Lung (tissue), 12 donors: ENCODE results near the gene PPP2R5E. TPM values are rescaled to one million over a fixed set of nuclear protein-coding genes. Genes with fewer than 3 reads are reported as not detected.

ENCODE experiments used
- ATAC-seq: fragments of 200-7000 bp; cut with Tn5 transposase; one replicate; pipeline ENCODE4 v1.9.1; 2020; ENCODE audit warnings: moderate number of reproducible peaks; ENCODE audit not compliant: insufficient read depth, low FRiP score
- DNase-seq, 3 donors: peaks; one replicate each; pipeline ENCODE4 v3.0.0-alpha.2; 2013 to 2017
- H3K27ac ChIP-seq, 2 donors: one replicate each; pipeline ENCODE4 v1.5.1; 2013; ENCODE audit warnings: mild to moderate bottlenecking in 2 of 2, moderate library complexity in 2 of 2, control low read depth in 1 of 2, inconsistent platforms in 1 of 2, low read depth in 1 of 2, low read length in 1 of 2
- H3K27me3 ChIP-seq, 3 donors: one replicate each; pipeline ENCODE4 v1.5.1; 2013; ENCODE audit warnings: low read length in 2 of 3; ENCODE audit not compliant: control insufficient read depth in 3 of 3, insufficient read depth in 3 of 3
- H3K36me3 ChIP-seq, 4 donors: one replicate each; pipeline ENCODE4 v1.5.1; 2013; ENCODE audit warnings: low read length in 4 of 4, mild to moderate bottlenecking in 1 of 4, moderate library complexity in 1 of 4; ENCODE audit not compliant: control insufficient read depth in 4 of 4, insufficient read depth in 4 of 4
- H3K4me1 ChIP-seq, 5 donors: one replicate each; pipeline ENCODE4 v1.5.1; 2013; ENCODE audit warnings: low read length in 5 of 5, mild to moderate bottlenecking in 2 of 5, moderate library complexity in 1 of 5; ENCODE audit not compliant: control insufficient read depth in 5 of 5, insufficient read depth in 5 of 5
- H3K4me3 ChIP-seq: one replicate; pipeline ENCODE4 v1.5.1; 2013; ENCODE audit warnings: mild to moderate bottlenecking, control low read depth, moderate library complexity
- H3K9ac ChIP-seq, 2 donors: one replicate each; pipeline ENCODE4 v1.5.1; 2013; ENCODE audit warnings: low read length in 2 of 2, control low read depth in 1 of 2; ENCODE audit not compliant: insufficient read depth in 1 of 2
- H3K9me3 ChIP-seq, 4 donors: one replicate each; pipeline ENCODE4 v1.5.1; 2013; ENCODE audit warnings: low read length in 3 of 4, mild to moderate bottlenecking in 1 of 4, moderate library complexity in 1 of 4; ENCODE audit not compliant: control insufficient read depth in 4 of 4, insufficient read depth in 3 of 4
- WGBS, 2 donors: extraction: QIAGEN DNeasy Blood & Tissue Kit; methylation state at CpG; one replicate each; pipeline ENCODE4 v1.1.7; 2013; 5-methylcytosine and 5-hydroxymethylcytosine counted together
- polyA plus RNA-seq, 2 donors: library from polyadenylated mRNA; stranded (reverse); fragments of 200-250 nt; gene quantifications; one replicate each; pipeline ENCODE4 v1.2.1, GENCODE V29; 2013
- total RNA-seq, 2 donors: library from RNA; depleted of rRNA in 1 of 2; stranded (reverse); fragments of >200 nt in 1 of 2; gene quantifications; one replicate each; pipeline ENCODE4 v1.2.1, GENCODE V29; 2014 to 2021
- TF ChIP-seq, protein P1 (sequence below): IDR thresholded peaks from 2 replicates; pipeline ENCODE4 v1.5.1; 2012; ENCODE audit warnings: mild to moderate bottlenecking; ENCODE audit errors: control extremely low read depth, extremely low read depth
- donor health status: control.
- donor health status: control.
- donor health status: Bipolar disorder and iron deficiency.
- donor health status: healthy.
- donor health status: DM: yes; HTN: yes; CAD: no.

The PPP2R5E gene
- total and polyA plus RNA-seq, 4 donors, result 9.0 to 42.5 (median 25.7) TPM

DNA sequence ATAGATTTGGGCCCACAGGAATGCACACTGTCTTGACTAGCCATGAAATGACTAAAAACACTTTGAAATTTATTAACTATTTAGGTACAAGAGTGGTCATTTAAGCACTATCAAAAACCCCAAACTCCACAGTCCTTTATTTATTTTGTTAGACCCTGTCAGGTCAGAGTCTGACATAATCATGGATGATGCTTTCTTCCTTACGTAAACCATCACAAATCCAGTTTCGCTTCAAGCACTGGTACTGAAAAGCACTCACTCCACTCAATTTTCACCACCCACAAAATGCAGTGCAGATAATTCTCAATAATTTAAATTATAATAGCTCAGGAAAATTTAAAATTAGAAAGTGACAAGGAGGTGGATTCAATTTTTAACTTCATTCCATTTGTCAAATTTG is 25.8 kb downstream of the PPP2R5E start:
- TF ChIP-seq, protein P1, sequence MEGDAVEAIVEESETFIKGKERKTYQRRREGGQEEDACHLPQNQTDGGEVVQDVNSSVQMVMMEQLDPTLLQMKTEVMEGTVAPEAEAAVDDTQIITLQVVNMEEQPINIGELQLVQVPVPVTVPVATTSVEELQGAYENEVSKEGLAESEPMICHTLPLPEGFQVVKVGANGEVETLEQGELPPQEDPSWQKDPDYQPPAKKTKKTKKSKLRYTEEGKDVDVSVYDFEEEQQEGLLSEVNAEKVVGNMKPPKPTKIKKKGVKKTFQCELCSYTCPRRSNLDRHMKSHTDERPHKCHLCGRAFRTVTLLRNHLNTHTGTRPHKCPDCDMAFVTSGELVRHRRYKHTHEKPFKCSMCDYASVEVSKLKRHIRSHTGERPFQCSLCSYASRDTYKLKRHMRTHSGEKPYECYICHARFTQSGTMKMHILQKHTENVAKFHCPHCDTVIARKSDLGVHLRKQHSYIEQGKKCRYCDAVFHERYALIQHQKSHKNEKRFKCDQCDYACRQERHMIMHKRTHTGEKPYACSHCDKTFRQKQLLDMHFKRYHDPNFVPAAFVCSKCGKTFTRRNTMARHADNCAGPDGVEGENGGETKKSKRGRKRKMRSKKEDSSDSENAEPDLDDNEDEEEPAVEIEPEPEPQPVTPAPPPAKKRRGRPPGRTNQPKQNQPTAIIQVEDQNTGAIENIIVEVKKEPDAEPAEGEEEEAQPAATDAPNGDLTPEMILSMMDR, result no peak
- H3K9ac ChIP-seq, result no peak overlapping the region
- H3K36me3 ChIP-seq, result peaks cover 0 to 4% (median 2%) of the 10 kb centered on the region in 4 donors
- no peaks in the 10 kb centered on the region for H3K9me3 ChIP-seq
- whole genome bisulfite sequencing, 2 donors, result 89 to 96% methylated on average over 2 of the region's 2 CpGs
- DNase-seq, result no peak
- H3K27me3 ChIP-seq, result no peaks in the 10 kb centered on the region
- ATAC-seq, result no peak
- no peak overlapping the region for H3K4me3 ChIP-seq
- peaks cover 0 to 15% (median 6%) of the 10 kb centered on the region in 5 donors for H3K4me1 ChIP-seq
- H3K27ac ChIP-seq, result no peak overlapping the region

DNA sequence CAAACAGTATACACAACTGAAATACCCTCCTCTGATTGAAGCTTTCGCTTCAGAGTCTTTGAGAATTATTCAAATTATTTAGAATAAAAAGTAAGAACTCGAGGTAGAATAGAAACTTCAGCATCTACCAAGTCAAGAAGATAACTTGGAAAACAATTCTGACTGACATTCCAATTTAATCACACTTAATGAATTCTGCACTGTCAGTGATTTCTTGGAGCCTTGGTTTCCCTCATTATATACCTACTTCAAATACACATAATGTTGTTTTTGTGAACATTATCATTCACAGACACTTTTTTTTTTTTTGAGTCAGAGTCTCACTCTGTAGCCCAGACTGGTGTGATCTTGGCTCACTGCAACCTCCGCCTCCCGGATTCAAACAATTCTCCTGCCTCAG is 27.9 kb downstream of the PPP2R5E start:
- Histone ChIP-seq H3K27ac (no peak overlapping the region), H3K27me3 (no peaks in the 10 kb centered on the region), H3K9ac (no peak overlapping the region), H3K36me3 (peaks cover 0 to 5% (median 3%) of the 10 kb centered on the region in 4 donors), H3K4me3 (no peak overlapping the region), H3K4me1 (peaks cover 0 to 15% (median 6%) of the 10 kb centered on the region in 5 donors), H3K9me3 (no peaks in the 10 kb centered on the region)
- no peak for DNase-seq
- TF ChIP-seq, protein P1, result no peak
- WGBS, 2 donors, result 91 to 97% methylated on average over 4 of the region's 4 CpGs
- ATAC-seq, result no peak

DNA sequence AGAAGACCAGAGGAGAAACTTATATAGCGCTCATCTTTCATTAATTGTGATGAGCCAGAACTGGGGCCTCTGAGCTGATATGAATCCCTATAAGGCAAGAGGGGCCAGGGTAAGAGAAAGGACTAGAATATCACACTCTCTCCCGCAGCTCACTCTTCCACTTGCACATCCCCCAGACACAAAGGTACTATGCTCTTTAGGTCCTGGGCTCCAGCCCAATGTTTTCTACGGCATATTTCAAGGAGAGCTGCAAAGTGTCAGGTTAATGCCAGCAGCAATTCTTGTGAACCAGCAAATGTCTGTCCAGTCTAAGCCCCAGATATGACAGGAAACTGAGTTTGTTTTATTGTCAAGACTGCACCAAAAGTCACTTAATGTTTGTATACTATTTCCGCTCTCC is 29.4 kb downstream of the PPP2R5E start:
- Histone ChIP-seq H3K4me1 (peaks cover 0 to 15% (median 6%) of the 10 kb centered on the region in 5 donors), H3K27ac (no peak overlapping the region), H3K27me3 (no peaks in the 10 kb centered on the region), H3K9me3 (no peaks in the 10 kb centered on the region), H3K9ac (no peak overlapping the region), H3K4me3 (no peak overlapping the region), H3K36me3 (peaks cover 0 to 7% (median 6%) of the 10 kb centered on the region in 4 donors)
- no peak for ATAC-seq
- no peak for DNase-seq
- TF ChIP-seq, protein P1, result no peak
- WGBS, 2 donors, result 61 to 80% methylated on average over 4 of the region's 4 CpGs

DNA sequence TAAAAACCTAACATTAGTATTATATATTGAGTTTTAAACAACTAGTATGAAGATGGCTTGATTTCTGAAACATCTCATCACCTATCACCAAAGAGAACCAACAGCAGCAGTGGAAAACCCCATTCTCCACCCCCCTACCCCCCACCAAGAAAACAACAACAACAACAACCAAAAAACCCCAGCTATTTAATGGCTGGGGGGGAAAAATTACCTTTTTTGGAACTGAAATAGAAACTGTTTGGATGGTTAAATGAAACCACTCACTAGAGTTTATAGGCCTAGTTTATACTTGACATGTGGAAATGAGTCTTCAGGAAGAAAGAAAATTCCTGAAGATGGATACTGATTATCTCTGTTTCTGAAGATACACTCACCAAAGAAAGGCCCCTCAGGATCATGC is 30.3 kb downstream of the PPP2R5E start:
- H3K36me3 ChIP-seq, result peaks cover 0 to 7% (median 4%) of the 10 kb centered on the region in 4 donors
- H3K27ac ChIP-seq, result no peak overlapping the region
- ATAC-seq, result no peak
- no peak for DNase-seq
- peaks cover 0 to 15% (median 4%) of the 10 kb centered on the region in 5 donors for H3K4me1 ChIP-seq
- TF ChIP-seq, protein P1, result no peak
- no peaks in the 10 kb centered on the region for H3K9me3 ChIP-seq
- H3K4me3 ChIP-seq, result no peak overlapping the region
- no peak overlapping the region for H3K9ac ChIP-seq
- no peaks in the 10 kb centered on the region for H3K27me3 ChIP-seq
